ENCODE measurements around the gene APLP2. TPM values are rescaled to one million over a fixed set of nuclear protein-coding genes. Genes with fewer than 3 reads are reported as not detected.

The APLP2 gene
- total and polyA plus RNA-seq, 2 of the 13 experiments (the other 11 are each of a cell fraction or from before 2014, with no cell fraction given), result 315 to 594 TPM

DNA sequence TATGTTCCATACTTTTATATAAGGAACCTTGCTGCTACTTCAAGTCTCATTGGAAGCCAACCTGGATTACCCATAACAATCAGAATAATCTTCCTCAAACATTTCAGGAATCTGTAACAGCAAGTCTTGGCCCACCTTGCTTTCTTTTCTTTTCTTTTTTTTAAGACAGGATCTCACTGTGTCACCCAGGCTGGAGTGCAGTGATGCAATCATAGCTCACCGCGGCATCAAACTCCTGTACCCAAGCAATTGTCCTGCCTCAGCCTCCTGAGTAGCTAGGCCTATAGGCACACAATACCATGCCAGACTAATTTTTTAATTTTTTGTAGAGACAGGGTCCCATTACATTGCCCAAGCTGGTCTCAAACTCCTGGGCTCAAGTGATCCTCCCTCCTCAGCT is 37.7 kb upstream of the APLP2 start:
- Histone ChIP-seq H3K27me3 (ENCODE audit: control insufficient read depth in 1 of 2, insufficient read depth in 2 of 2, low read length in 2 of 2) (no peaks in the 10 kb centered on the region), H3K27ac (ENCODE audit: extremely low read length, insufficient read depth, low read length) (no peak overlapping the region), H3K36me3 (replicated peaks in 1 of 2; ENCODE audit: control insufficient read depth in 1 of 2, insufficient read depth in 2 of 2, low read length in 2 of 2) (no peaks in the 10 kb centered on the region), H3K9ac (ENCODE audit: insufficient read depth, low read depth, low read length) (no peak overlapping the region), H4K20me1 (ENCODE audit: insufficient read depth, low read length) (no peaks in the 10 kb centered on the region), H2AFZ (ENCODE audit: low read length) (no peak overlapping the region), H3K79me2 (ENCODE audit: insufficient read depth, low read length) (no peaks in the 10 kb centered on the region), H3K4me3 (replicated peaks in 1 of 3; ENCODE audit: insufficient read depth in 1 of 3, low read depth in 2 of 3, low read length in 3 of 3) (no peak overlapping the region), H3K9me3 (ENCODE audit: low read length) (no peaks in the 10 kb centered on the region), H3K4me2 (ENCODE audit: low read depth, low read length) (no peak overlapping the region), H3K4me1 (ENCODE audit: insufficient read depth, low read length) (peaks cover 43% of the 10 kb centered on the region)
- in situ Hi-C loops (cut with HindIII; ENCODE audit: extremely low pct_ligation_motif_present, low pct_unique_long_range_greater_than_20kb) (no loop called here), intact Hi-C loops (cut with micrococcal nuclease; ENCODE audit: unreplicated experiment) (no loop called here)
- CTCF ChIA-PET (ENCODE audit: low intra/inter-chr PET ratio, low total read pairs), result no interaction called here
- DNase-seq (ENCODE audit: low spot score) (no peak), FAIRE-seq (no peak), ATAC-seq (peak; percentile 47; the same call in 2 of the 3 replicates)
- POLR2A ChIA-PET, result interaction anchor here (2.5 kb wide), 1 partner anchor 29 kb away, joined by 17 read pairs; the partner anchor contains the start of gene PRDM10
- 0% methylated on average over 2 of the region's 2 CpGs for WGBS (ENCODE audit: low lambda C conversion rate)
- BruUV-seq (replicated peaks), result no TSS peak
- TF ChIP-seq, protein P1, sequence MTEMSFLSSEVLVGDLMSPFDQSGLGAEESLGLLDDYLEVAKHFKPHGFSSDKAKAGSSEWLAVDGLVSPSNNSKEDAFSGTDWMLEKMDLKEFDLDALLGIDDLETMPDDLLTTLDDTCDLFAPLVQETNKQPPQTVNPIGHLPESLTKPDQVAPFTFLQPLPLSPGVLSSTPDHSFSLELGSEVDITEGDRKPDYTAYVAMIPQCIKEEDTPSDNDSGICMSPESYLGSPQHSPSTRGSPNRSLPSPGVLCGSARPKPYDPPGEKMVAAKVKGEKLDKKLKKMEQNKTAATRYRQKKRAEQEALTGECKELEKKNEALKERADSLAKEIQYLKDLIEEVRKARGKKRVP (CRISPR knock-in tag; IDR thresholded peaks at IDR 0.05), result peak in 1 of 2 experiments; percentile 57; a peak in 2 of 4 replicates
- no peak for TF ChIP-seq MIXL1 (CRISPR knock-in tag; IDR thresholded peaks at IDR 0.05)
- peak; percentile 82 for TF ChIP-seq CEBPG (CRISPR knock-in tag; IDR thresholded peaks at IDR 0.05)
- peak; percentile 69; the same call in 1 of the 2 replicates for TF ChIP-seq CEBPB (IDR thresholded peaks at IDR 0.05; ENCODE audit: borderline replicate concordance, low read depth, low read length)

DNA sequence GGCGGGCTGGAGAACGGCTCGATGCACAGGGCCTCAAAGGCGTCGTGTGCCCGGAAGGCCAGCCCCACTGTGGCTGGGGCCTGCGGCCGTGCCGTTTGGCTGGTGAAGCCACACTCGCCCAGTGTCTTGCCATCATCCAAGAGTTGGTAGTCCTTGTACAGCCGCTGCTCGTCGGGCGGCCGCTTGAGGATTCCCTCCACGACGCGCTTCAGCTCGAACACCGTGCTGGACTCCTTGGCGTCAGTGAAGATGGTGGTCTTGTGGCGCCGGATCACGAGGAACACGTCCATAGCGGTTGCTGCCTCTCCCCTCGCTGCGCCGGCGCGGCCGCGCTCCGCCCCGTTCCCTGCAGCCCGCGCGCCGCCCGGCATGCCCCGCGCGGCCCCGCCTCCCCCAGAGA is 36.8 kb upstream of the APLP2 start:
- CTCF ChIA-PET (ENCODE audit: low intra/inter-chr PET ratio, low total read pairs), result no interaction called here
- no peaks in the 10 kb centered on the region for H4K20me1 ChIP-seq (ENCODE audit: insufficient read depth, low read length)
- no TSS peak for BruUV-seq (replicated peaks)
- TF ChIP-seq, protein P2, sequence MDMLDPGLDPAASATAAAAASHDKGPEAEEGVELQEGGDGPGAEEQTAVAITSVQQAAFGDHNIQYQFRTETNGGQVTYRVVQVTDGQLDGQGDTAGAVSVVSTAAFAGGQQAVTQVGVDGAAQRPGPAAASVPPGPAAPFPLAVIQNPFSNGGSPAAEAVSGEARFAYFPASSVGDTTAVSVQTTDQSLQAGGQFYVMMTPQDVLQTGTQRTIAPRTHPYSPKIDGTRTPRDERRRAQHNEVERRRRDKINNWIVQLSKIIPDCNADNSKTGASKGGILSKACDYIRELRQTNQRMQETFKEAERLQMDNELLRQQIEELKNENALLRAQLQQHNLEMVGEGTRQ (IDR thresholded peaks at IDR 0.05; ENCODE audit: low read depth, low read length), result no peak
- TF ChIP-seq, protein P2 (CRISPR knock-in tag; IDR thresholded peaks at IDR 0.05; ENCODE audit: borderline replicate concordance), result no peak
- no peak for TF ChIP-seq HNRNPLL (IDR thresholded peaks at IDR 0.05; ENCODE audit: low read depth, low read length, poor library complexity, severe bottlenecking)
- TF ChIP-seq EP300 (IDR thresholded peaks at IDR 0.05; ENCODE audit: low read depth in 2 of 2, low read length in 2 of 2), result no peak
- no peak for TF ChIP-seq EP300 (CRISPR knock-in tag; IDR thresholded peaks at IDR 0.05; ENCODE audit: borderline replicate concordance)
- TF ChIP-seq, protein P3, sequence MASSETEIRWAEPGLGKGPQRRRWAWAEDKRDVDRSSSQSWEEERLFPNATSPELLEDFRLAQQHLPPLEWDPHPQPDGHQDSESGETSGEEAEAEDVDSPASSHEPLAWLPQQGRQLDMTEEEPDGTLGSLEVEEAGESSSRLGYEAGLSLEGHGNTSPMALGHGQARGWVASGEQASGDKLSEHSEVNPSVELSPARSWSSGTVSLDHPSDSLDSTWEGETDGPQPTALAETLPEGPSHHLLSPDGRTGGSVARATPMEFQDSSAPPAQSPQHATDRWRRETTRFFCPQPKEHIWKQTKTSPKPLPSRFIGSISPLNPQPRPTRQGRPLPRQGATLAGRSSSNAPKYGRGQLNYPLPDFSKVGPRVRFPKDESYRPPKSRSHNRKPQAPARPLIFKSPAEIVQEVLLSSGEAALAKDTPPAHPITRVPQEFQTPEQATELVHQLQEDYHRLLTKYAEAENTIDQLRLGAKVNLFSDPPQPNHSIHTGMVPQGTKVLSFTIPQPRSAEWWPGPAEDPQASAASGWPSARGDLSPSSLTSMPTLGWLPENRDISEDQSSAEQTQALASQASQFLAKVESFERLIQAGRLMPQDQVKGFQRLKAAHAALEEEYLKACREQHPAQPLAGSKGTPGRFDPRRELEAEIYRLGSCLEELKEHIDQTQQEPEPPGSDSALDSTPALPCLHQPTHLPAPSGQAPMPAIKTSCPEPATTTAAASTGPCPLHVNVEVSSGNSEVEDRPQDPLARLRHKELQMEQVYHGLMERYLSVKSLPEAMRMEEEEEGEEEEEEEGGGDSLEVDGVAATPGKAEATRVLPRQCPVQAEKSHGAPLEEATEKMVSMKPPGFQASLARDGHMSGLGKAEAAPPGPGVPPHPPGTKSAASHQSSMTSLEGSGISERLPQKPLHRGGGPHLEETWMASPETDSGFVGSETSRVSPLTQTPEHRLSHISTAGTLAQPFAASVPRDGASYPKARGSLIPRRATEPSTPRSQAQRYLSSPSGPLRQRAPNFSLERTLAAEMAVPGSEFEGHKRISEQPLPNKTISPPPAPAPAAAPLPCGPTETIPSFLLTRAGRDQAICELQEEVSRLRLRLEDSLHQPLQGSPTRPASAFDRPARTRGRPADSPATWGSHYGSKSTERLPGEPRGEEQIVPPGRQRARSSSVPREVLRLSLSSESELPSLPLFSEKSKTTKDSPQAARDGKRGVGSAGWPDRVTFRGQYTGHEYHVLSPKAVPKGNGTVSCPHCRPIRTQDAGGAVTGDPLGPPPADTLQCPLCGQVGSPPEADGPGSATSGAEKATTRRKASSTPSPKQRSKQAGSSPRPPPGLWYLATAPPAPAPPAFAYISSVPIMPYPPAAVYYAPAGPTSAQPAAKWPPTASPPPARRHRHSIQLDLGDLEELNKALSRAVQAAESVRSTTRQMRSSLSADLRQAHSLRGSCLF (CRISPR knock-in tag; IDR thresholded peaks at IDR 0.05; ENCODE audit: borderline replicate concordance), result no peak
- no peak for TF ChIP-seq CAMTA2 (CRISPR knock-in tag; IDR thresholded peaks at IDR 0.05; ENCODE audit: borderline replicate concordance)

More for the DNA sequence above, 36.8 kb upstream of the APLP2 start:
- 88% methylated on average over 44 of the region's 44 CpGs for WGBS (ENCODE audit: low lambda C conversion rate)
- no peak overlapping the region for H3K9ac ChIP-seq (ENCODE audit: insufficient read depth, low read depth, low read length)
- POLR2A ChIA-PET, result interaction anchor here (1.4 to 2.5 kb wide), 2 partner anchors 29 to 30 kb away, joined by 4 to 17 read pairs; partner anchors contain the start of gene PRDM10
- peaks cover 53% of the 10 kb centered on the region for H3K4me1 ChIP-seq (ENCODE audit: insufficient read depth, low read length)
- no peak overlapping the region for H3K4me3 ChIP-seq (replicated peaks in 1 of 3; ENCODE audit: insufficient read depth in 1 of 3, low read depth in 2 of 3, low read length in 3 of 3)
- intact Hi-C loops (cut with micrococcal nuclease; ENCODE audit: unreplicated experiment) (no loop called here), in situ Hi-C loops (cut with HindIII; ENCODE audit: extremely low pct_ligation_motif_present, low pct_unique_long_range_greater_than_20kb) (no loop called here)
- no peaks in the 10 kb centered on the region for H3K9me3 ChIP-seq (ENCODE audit: low read length)
- H3K79me2 ChIP-seq (ENCODE audit: insufficient read depth, low read length), result no peaks in the 10 kb centered on the region
- H3K27ac ChIP-seq (ENCODE audit: extremely low read length, insufficient read depth, low read length), result no peak overlapping the region
- no peak for FAIRE-seq
- no peak overlapping the region for H2AFZ ChIP-seq (ENCODE audit: low read length)
- no peak for ATAC-seq
- no peaks in the 10 kb centered on the region for H3K27me3 ChIP-seq (ENCODE audit: control insufficient read depth in 1 of 2, insufficient read depth in 2 of 2, low read length in 2 of 2)
- H3K36me3 ChIP-seq (replicated peaks in 1 of 2; ENCODE audit: control insufficient read depth in 1 of 2, insufficient read depth in 2 of 2, low read length in 2 of 2), result no peaks in the 10 kb centered on the region
- no peak for DNase-seq (ENCODE audit: low spot score)
- no peak overlapping the region for H3K4me2 ChIP-seq (ENCODE audit: low read depth, low read length)

Measured in HepG2 (cell line).